Neutrophil (primary cell): Measurements from ENCODE around the gene CHRNA3.

Source experiments
- H3K27ac ChIP-seq: fragments of 200-600 bp; sonication (generic); 2 replicates; pipeline ENCODE4 v1.5.1; 2016; ENCODE audit warnings: mild to moderate bottlenecking, moderate library complexity
- H3K27me3 ChIP-seq: fragments of 200-600 bp; sonication (generic); 2 replicates; pipeline ENCODE4 v1.6.0; 2016; ENCODE audit warnings: mild to moderate bottlenecking
- H3K36me3 ChIP-seq: fragments of 200-600 bp; sonication (generic); 2 replicates; pipeline ENCODE4 v1.5.1; 2017
- H3K4me1 ChIP-seq, 2 experiments: fragments of 200-600 bp in 1 of 2; sonication (generic) in 1 of 2; 1 replicate in 1 of 2; 2 replicates in 1 of 2; pipeline versions ENCODE4 v1.5.1 to v1.6.1; 2013 to 2016; ENCODE audit warnings: low read depth in 1 of 2, low read length in 1 of 2, mild to moderate bottlenecking in 1 of 2, moderate library complexity in 1 of 2; ENCODE audit not compliant: control insufficient read depth in 1 of 2, insufficient read depth in 1 of 2
- H3K4me3 ChIP-seq, 2 experiments: fragments of 200-600 bp in 1 of 2; sonication (generic) in 1 of 2; 1 replicate in 1 of 2; 2 replicates in 1 of 2; pipeline ENCODE4 v1.5.1; 2013 to 2016; ENCODE audit warnings: low read depth in 1 of 2, low read length in 1 of 2, mild to moderate bottlenecking in 1 of 2, moderate library complexity in 1 of 2
- H3K9me3 ChIP-seq: fragments of 200-600 bp; sonication (generic); 2 replicates; pipeline ENCODE4 v1.5.1; 2016
- TF ChIP-seq, protein P1 (sequence below): fragments of 200-600 bp; sonication (generic); IDR thresholded peaks from 2 replicates; pipeline ENCODE4 v1.5.1; 2016; ENCODE audit warnings: antibody characterized with exemption

The CHRNA3 gene

DNA sequence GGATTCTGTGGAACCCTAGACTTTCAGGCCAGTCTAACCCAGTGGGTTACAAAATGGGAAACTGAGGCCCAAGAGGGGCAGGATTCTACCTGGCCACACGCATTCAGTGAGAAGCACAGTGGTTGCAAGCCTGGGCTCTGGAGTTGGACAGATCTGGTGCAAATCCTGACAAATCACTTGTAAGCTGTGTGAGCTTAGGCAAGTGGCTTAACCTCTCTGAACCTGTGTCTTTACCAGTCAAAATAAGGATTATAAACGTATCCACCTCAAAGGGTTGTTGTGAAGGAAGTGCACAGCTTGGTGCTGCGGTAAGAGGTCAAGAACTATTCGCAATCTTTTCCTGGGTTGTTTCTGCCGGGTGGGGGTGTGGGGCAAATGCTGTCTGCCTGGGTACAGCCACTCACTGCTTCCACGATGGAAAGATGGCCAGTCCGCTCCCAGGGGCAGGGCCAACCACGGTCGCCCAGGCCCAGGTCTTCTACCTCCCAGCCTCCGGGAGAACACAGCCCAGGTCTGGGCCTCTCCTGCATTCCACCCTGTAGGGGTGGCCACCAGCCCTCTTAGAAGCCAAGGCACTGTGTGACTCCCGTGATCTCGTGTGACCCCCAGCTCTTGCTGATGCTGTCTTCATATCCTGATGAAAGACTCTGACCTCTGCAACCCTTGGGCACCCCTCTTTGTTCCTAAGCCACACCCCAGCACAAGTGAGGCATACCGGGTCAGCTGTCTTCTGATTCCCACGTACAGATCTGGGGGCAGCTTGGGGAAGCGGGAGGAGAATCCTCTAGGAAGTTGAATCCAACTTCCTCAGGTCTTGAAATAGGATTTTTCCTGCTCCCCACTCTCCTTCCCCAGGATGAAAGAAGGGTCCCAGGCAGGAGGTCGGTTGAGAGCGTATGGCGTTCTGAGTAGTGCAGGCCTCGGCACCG lies 1.5 kb downstream of the CHRNA3 start:
- Histone ChIP-seq H3K27me3 (peaks cover 61% of the 10 kb centered on the region), H3K9me3 (no peaks in the 10 kb centered on the region), H3K27ac (no peak overlapping the region), H3K4me1 (no peaks in the 10 kb centered on the region), H3K36me3 (no peaks in the 10 kb centered on the region), H3K4me3 (no peak overlapping the region)
- TF ChIP-seq, protein P1, sequence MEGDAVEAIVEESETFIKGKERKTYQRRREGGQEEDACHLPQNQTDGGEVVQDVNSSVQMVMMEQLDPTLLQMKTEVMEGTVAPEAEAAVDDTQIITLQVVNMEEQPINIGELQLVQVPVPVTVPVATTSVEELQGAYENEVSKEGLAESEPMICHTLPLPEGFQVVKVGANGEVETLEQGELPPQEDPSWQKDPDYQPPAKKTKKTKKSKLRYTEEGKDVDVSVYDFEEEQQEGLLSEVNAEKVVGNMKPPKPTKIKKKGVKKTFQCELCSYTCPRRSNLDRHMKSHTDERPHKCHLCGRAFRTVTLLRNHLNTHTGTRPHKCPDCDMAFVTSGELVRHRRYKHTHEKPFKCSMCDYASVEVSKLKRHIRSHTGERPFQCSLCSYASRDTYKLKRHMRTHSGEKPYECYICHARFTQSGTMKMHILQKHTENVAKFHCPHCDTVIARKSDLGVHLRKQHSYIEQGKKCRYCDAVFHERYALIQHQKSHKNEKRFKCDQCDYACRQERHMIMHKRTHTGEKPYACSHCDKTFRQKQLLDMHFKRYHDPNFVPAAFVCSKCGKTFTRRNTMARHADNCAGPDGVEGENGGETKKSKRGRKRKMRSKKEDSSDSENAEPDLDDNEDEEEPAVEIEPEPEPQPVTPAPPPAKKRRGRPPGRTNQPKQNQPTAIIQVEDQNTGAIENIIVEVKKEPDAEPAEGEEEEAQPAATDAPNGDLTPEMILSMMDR, result no peak

DNA sequence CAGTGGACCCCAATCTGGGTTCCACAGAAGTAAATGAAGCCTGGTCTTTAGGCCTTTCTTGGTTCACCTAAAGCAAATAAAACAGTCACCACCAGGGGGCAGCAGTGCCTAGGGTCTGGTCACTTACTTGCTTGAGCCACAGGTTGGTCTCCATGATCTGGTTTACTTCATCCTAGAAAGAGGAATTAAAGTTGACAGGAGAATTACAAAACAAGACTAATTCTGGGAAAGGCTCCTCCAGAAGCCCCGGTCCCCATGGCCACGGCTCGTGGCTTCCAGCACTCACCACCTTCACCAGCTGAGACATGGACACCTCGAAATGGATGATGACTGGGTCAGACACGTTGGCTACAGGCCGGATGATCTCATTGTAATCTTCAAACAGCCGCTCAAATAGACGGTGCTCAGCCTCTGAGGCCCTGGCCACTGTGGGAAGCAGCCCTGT lies 2.3 kb downstream of the CHRNA3 start:
- Histone ChIP-seq H3K9me3 (no peaks in the 10 kb centered on the region), H3K4me1 (no peaks in the 10 kb centered on the region), H3K4me3 (no peak overlapping the region), H3K27ac (no peak overlapping the region), H3K27me3 (peaks cover 54% of the 10 kb centered on the region), H3K36me3 (no peaks in the 10 kb centered on the region)
- TF ChIP-seq, protein P1, result peak; percentile 62

DNA sequence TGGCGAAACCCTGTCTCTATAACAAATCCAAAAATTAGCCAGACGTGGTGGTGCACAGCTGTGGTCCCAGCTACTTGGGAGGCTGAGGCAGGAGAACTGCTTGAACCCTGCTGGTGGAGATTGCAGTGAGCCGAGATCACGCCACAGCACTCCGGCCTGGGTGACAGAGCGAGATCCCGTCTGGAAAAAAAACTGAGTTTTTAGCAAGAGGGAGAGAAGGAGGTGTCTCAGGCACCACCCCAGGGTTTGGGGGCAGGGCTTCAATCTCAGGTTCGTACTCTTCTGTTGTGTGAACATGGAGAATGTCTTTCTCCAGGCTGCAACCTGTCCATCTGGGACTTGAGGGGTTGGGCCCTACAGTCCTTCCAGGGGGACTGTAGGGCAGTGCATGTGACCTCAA lies 2.7 kb downstream of the CHRNA3 start:
- TF ChIP-seq, protein P1, result no peak
- no peaks in the 10 kb centered on the region for H3K36me3 ChIP-seq
- H3K4me1 ChIP-seq, result no peaks in the 10 kb centered on the region

DNA sequence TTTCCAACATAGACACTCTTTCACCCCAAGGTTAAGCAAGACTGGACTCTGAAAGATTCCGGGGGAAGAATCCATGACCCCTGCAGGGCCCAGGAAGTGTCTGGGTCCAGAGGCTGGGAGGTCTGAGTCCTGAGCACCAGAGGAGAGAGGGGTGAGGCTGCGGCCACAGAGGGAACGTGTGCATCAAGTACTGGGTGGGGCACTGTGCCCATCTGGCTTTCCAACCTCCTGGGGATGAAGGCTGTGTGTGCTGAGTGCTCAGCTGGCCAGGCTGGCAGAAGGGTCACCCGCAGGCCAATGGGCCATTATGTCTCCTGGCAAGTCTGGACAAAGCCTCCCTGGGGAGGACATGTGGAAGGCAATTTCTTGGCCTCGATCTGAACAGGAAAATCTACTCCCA lies 3.3 kb downstream of the CHRNA3 start:
- Histone ChIP-seq H3K27me3 (peaks cover 44% of the 10 kb centered on the region), H3K9me3 (no peaks in the 10 kb centered on the region), H3K27ac (no peak overlapping the region), H3K4me1 (no peaks in the 10 kb centered on the region), H3K4me3 (no peak overlapping the region), H3K36me3 (no peaks in the 10 kb centered on the region)
- TF ChIP-seq, protein P1, result no peak

More for the DNA sequence above, 2.7 kb downstream of the CHRNA3 start:
- Histone ChIP-seq H3K27me3 (peaks cover 50% of the 10 kb centered on the region), H3K4me3 (no peak overlapping the region), H3K9me3 (no peaks in the 10 kb centered on the region), H3K27ac (no peak overlapping the region)

DNA sequence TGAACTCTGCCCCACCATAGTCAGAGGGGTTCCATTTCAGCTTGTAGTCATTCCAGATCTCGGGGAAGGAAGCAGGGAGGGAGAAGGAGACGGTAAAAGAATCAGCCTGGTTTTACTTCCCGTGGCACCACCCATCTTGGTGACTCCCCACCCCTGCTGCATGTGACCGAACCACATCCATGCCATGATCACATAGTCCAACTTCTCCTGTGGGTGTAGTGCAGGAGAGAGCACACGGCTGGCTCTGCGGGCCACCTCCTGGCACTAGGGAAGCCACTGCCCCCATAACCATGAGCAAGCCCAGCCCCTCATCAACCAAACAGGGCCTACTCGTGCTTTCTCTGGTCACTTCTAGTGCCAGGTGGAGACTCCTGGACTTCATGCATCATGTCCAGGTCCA lies 3.7 kb downstream of the CHRNA3 start:
- Histone ChIP-seq H3K4me3 (no peak overlapping the region), H3K27ac (no peak overlapping the region), H3K4me1 (no peaks in the 10 kb centered on the region), H3K9me3 (no peaks in the 10 kb centered on the region), H3K27me3 (peaks cover 40% of the 10 kb centered on the region), H3K36me3 (no peaks in the 10 kb centered on the region)
- TF ChIP-seq, protein P1, result no peak
